Stimulated activated naive CD8-positive, alpha-beta T cell treated with anti-CD3 and anti-CD28 coated beads, Interleukin-15, amount 100 ng/mL, for 72 hours (primary cell): ENCODE results near the gene DCP1A.
"Not testable (repeated sequence)": the region's sequence is repeated elsewhere in the genome, so short reads cannot be mapped to it uniquely, and the experiment has no call there.

ENCODE experiments used
- ATAC-seq: fragments of 150-1000 bp; cut with Tn5 transposase; 2 replicates; pipeline ENCODE4 v1.10.0; 2021; ENCODE audit warnings: mild to moderate bottlenecking, moderate library complexity
- DNase-seq, 2 donors: peaks; one replicate each; pipeline ENCODE4 v3.0.0; 2021 to 2022
- H3K27ac Mint-ChIP-seq, 2 donors: one replicate each; pipeline ENCODE4 v1.8.0; 2022; ENCODE audit warnings: mild to moderate bottlenecking in 2 of 2, mixed read lengths in 2 of 2, moderate library complexity in 2 of 2
- H3K27me3 Mint-ChIP-seq: one replicate; pipeline ENCODE4 v1.8.0; 2022; ENCODE audit warnings: mixed read lengths
- H3K4me1 Mint-ChIP-seq: one replicate; pipeline ENCODE4 v1.8.0; 2022; ENCODE audit warnings: mild to moderate bottlenecking, mixed read lengths
- H3K4me3 Mint-ChIP-seq, 2 donors: one replicate each; pipeline ENCODE4 v1.8.0; 2022; ENCODE audit warnings: mild to moderate bottlenecking in 2 of 2, mixed read lengths in 2 of 2, moderate library complexity in 1 of 2
- H3K9me3 Mint-ChIP-seq, 2 donors: one replicate each; pipeline ENCODE4 v1.8.0; 2022; ENCODE audit warnings: mixed read lengths in 2 of 2

Gene DCP1A

DNA sequence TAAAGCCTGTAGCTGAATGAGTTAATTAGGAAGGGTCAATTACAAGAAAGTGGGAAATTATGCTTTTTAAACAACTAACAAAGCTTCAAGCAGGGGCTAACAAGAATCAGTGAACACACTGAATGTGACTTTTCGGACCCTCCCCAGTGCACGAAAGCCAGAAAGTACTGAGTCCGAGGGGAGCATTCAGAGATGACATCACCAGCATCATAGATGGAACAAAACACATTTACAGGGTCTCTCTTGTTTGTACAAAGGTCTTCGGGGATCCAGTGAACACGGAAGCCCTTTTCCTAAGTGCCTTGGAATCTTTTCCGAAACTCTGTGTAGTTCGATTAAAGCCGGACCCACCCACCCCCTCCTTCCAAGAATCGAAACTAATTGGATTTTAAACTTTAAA, 829 bp downstream of the DCP1A start:
- Mint-ChIP-seq H3K27ac (peak overlapping the region; percentile 97 to 98), H3K27me3 (no peaks in the 10 kb centered on the region), H3K4me1 (peaks cover 36% of the 10 kb centered on the region), H3K4me3 (peak overlapping the region; percentile 99 to 100), H3K9me3 (no peaks in the 10 kb centered on the region)
- DNase-seq (no peak), ATAC-seq (no peak)

DNA sequence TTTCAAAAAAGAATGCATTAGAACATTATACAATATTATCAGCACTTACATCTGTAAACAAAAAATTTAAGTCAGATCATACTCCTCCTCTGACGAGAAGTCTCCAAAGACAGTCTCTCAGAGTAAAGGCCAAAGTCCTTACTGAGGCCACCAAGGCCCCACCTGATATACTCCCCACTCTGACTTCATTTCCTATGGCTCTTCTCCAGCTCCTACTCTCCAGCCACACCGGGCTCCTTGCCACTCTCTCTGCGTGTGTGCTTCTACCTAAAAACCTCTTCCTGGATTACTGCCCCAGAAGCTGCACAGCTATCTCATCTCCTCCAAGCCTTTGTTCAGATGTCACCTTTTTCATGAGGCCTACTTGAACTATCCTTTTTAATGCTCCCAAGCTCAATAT, 5.0 kb downstream of the DCP1A start:
- ATAC-seq: no peak
- Mint-ChIP-seq H3K4me1 (peaks cover 37% of the 10 kb centered on the region), H3K27ac (no peak overlapping the region), H3K9me3 (no peaks in the 10 kb centered on the region), H3K4me3 (no peak overlapping the region), H3K27me3 (no peaks in the 10 kb centered on the region)
- DNase-seq: no peak

DNA sequence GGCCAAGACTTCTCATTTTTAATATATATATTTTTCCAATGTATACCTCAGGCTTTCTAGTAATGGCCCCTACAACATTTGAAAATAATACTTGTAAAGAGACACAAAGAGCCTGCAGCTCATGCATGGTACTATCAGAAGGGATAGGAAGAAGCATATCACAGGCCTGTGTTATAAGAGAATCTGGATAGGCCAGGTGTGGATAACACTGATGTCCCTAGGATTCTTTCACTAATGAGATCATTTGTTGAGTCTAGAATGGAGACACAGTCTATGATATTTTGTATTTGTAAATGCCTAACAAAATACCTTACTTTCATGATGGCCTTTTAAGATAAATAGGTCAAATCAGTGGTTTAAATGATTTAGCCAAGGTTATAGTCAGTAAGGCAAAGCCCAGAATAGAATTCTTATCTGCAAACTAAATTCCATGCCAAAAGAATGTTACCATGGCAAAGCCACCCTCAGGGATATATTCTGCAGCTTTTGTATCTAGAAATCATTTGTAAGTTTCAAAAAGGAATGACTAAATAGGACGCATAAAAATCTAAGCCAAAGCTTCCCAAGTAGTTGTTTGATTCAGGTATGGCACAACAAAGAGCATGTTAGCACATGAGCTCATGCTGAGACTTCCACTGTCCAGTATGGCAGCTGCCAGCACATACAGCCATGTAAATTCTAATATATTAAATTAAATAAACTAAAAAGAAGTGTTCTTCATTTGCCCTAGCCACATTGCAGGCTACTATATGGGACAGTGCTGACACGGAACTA, 10.0 kb downstream of the DCP1A start:
- ATAC-seq (no peak), DNase-seq (no peak)
- Mint-ChIP-seq H3K4me3 (no peak overlapping the region), H3K27ac (no peak overlapping the region), H3K4me1 (peaks cover 10% of the 10 kb centered on the region), H3K9me3 (no peaks in the 10 kb centered on the region), H3K27me3 (no peaks in the 10 kb centered on the region)

DNA sequence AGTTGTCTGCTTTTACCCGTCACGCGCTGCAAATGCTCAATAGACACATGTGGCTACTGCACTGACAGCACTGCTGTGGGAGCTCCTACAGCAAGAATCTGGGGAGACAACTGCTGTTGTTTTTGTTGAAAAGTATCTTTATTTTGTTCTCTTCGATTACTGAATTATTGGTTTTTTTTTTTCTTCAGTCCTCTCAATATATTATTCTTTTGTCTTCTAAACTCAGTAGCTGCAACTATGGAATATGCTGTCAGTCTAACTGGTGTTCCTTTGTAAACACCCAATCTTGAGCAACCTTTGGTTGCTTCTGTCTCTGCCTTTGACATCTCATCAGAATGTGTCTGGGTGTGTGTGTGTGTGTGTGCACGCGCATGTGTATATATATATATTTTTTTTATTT, 12.6 kb downstream of the DCP1A start:
- H3K9me3 Mint-ChIP-seq: no peaks in the 10 kb centered on the region
- no peak overlapping the region for H3K4me3 Mint-ChIP-seq
- no peak overlapping the region for H3K27ac Mint-ChIP-seq
- H3K4me1 Mint-ChIP-seq: peaks cover 6% of the 10 kb centered on the region
- H3K27me3 Mint-ChIP-seq: no peaks in the 10 kb centered on the region
- DNase-seq (no peak), ATAC-seq (no peak)

DNA sequence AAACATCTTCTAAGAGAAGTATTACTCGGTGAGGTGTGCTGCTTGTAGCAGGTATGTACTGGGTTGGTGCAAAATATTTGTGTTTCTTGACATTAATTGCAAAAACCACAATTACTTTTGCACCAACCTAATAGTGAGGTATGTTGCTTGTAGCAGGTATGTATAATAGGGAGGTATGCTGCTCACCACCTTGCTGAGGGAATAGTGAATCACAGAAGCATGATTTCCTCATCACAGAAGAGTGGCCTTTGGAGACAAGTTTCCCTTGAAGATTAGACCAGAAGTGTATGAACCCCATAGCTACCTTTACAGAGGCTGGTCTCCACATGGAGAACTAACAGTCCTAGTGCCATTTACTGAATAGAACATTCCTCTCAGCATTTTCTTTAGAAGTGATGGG, 15.5 kb downstream of the DCP1A start:
- ATAC-seq: no peak
- Mint-ChIP-seq H3K4me1 (peaks cover 16% of the 10 kb centered on the region), H3K27ac (no peak overlapping the region), H3K9me3 (no peaks in the 10 kb centered on the region), H3K27me3 (no peaks in the 10 kb centered on the region), H3K4me3 (no peak overlapping the region)
- no peak for DNase-seq

DNA sequence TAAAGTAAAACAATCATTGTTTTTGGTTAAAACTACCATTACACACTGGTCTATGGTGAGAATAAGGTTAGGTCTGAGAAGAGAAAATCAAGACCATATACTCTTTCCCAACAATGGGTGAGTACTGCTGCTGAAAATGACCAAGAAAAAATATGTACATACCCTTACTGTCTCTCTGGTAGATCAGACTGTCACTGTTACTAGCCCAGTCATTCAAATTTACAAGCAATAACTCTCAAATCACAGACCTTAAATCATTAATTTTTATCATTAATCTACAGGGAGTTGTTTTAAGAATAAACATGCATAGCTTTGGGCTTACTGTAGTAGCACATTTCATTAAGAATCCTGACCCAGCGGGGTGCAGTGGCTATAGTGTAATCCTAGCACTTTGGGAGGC, 17.4 kb downstream of the DCP1A start:
- H3K27ac Mint-ChIP-seq: no peak overlapping the region

DNA sequence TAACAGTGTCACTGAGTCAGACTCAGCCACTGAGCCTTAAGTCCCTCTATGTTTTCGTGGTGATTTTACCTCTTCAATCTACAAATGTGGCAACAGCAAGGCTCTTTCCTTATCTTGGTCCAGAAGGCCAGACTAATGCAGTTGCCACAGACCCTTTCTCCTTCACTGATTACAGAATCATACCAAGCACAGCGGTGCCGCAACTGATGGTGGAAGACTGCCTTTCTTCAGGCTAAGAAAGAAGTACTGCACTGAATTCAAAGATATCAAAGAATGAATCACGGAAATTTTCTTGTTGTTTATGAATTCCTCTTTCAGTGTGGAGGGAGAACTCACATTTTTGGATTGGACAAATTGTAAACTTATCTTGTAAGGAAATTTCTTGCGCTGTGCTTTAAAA, 18.6 kb downstream of the DCP1A start:
- DNase-seq (no peak), ATAC-seq (no peak)
- H3K4me1 Mint-ChIP-seq: peaks cover 16% of the 10 kb centered on the region
- H3K27ac Mint-ChIP-seq: no peak overlapping the region
- H3K9me3 Mint-ChIP-seq: no peaks in the 10 kb centered on the region
- no peaks in the 10 kb centered on the region for H3K27me3 Mint-ChIP-seq
- no peak overlapping the region for H3K4me3 Mint-ChIP-seq

More for the DNA sequence above, 17.4 kb downstream of the DCP1A start:
- H3K4me1 Mint-ChIP-seq: peaks cover 16% of the 10 kb centered on the region
- DNase-seq (no peak), ATAC-seq (no peak)
- no peaks in the 10 kb centered on the region for H3K9me3 Mint-ChIP-seq
- H3K4me3 Mint-ChIP-seq: no peak overlapping the region
- no peaks in the 10 kb centered on the region for H3K27me3 Mint-ChIP-seq

DNA sequence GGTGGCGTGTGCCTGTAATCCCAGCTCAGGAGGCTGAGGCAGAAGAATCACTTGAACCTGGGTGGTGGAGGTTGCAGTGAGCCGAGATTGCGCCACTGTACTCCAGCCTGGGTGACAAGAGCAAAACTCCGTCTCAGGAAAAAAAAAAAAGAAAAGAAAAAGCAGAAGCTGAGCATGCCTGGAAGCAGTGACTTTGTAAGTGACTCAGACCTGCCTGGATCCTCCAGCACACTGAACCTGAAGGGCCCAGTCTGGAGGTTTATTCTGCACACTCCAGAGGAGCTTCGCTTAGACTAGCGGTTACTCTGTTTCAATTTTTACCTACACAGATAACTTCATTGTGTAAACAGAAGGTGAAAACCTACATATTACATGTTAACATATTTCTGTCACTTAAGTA, 19.4 kb downstream of the DCP1A start:
- not testable (repeated sequence) for DNase-seq, H3K9me3 Mint-ChIP-seq, ATAC-seq, H3K27me3 Mint-ChIP-seq, H3K4me3 Mint-ChIP-seq, H3K27ac Mint-ChIP-seq
- peaks cover 16% of the 10 kb centered on the region for H3K4me1 Mint-ChIP-seq

DNA sequence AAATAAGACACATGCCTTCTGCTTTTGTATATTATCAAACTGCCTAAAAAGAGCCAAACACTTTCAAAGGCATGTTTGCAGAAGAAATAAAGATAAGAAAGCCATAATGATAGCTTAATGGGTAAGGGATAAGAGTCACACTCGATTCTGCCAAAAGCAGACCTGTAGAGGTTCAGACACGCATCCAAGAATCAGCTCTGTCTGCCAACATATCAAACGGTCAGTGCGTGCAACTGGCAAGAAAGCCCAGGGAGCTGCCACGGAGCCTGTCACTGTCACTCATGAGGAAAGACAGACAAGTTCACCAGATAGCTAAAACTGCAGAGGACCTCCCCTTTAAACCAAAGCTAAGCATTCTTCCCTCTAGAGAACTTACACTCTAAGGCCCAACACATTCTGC, 23.2 kb downstream of the DCP1A start:
- no peak for ATAC-seq
- H3K4me3 Mint-ChIP-seq: no peak overlapping the region
- H3K9me3 Mint-ChIP-seq: no peaks in the 10 kb centered on the region
- H3K27me3 Mint-ChIP-seq: no peaks in the 10 kb centered on the region
- peaks cover 14% of the 10 kb centered on the region for H3K4me1 Mint-ChIP-seq
- no peak overlapping the region for H3K27ac Mint-ChIP-seq
- DNase-seq: no peak

DNA sequence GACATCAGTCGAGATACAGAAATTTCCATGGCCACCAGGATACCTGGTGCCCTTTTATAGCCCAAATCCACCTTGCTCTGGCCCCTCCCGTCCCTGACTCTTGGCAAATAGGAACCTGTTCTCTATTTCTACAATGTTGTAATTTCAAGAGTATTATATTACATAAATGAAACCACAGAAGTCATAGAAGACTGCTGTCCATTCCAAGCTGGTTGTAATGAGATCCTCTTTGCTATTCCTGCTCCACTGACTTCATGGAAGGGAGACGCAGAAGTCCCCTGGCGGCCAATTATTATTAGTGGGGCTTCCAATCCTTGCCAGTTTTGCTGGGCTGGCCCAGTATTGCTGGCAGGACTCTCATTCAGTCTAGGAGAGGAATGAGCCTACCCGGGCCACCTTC, 26.6 kb downstream of the DCP1A start:
- H3K27me3 Mint-ChIP-seq: no peaks in the 10 kb centered on the region
- no peak overlapping the region for H3K27ac Mint-ChIP-seq
- DNase-seq: no peak

DNA sequence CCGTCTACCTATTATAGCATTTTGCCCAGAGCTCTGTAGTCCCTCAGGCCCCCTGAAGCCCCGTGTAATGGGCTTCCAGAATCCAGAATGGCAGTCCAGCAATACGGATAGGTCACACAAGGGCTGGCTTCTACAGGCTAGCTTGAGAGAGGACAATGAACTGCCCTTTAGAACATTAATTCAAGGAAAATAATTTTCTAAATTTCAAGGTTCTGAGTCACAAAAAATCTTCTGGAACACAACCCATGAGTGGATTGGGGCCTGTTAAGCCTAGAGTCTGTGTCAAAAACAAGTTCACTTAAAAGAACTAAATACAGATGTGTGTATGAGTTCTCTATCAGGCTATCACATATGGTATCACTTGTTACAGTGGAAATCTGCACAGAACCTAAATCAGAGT, 28.8 kb downstream of the DCP1A start:
- peaks cover 8% of the 10 kb centered on the region for H3K4me1 Mint-ChIP-seq
- H3K27ac Mint-ChIP-seq: no peak overlapping the region
- H3K9me3 Mint-ChIP-seq: no peaks in the 10 kb centered on the region
- no peak for DNase-seq
- no peak overlapping the region for H3K4me3 Mint-ChIP-seq
- no peaks in the 10 kb centered on the region for H3K27me3 Mint-ChIP-seq
- ATAC-seq: no peak

More for the DNA sequence above, 26.6 kb downstream of the DCP1A start:
- Mint-ChIP-seq H3K9me3 (no peaks in the 10 kb centered on the region), H3K4me3 (no peak overlapping the region), H3K4me1 (peaks cover 8% of the 10 kb centered on the region)
- no peak for ATAC-seq

DNA sequence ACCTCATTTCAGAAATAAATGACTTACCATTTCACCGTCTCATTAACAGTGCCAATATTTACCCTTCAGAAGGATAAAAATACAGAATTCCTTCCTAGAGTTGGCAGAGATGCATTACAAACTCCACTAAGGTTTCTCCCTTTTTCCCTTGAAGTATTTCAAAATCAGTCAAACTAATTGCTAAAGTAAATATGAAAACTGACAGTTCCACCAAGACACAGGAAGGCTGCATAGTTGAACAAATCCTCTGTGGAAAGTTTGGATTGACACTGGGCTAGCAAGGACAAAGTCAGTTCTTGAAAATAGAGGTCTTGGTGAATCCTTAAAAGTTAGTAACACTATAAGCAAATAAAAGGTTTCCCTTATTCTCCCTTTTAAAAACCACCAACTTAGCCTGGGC, 34.5 kb downstream of the DCP1A start:
- H3K27me3 Mint-ChIP-seq: no peaks in the 10 kb centered on the region
- ATAC-seq (no peak), DNase-seq (no peak)
- H3K4me3 Mint-ChIP-seq: no peak overlapping the region
- H3K4me1 Mint-ChIP-seq: no peaks in the 10 kb centered on the region
- H3K9me3 Mint-ChIP-seq: no peaks in the 10 kb centered on the region
- H3K27ac Mint-ChIP-seq: peak overlapping the region in 1 of 2 donors; percentile 31

DNA sequence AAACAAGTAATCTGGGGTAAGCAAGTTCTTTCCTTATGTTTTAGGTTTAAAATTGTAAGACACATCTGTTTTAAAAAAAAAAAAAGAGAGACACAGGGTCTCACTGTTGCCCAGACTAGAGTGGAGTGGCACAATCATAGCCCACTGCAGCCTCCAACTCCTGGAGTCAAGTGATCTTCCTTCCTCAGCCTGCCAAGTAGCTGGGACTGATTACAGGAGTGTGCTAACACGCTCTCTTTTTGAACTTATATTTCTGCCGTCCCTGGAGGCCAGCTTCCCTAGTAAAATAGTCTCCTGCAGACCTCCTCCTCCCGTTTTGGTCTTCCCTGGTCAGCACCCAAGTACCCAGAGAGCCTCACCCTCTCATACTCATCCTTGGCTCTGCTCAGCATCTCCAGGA, 35.5 kb downstream of the DCP1A start:
- Mint-ChIP-seq H3K27ac (no peak overlapping the region), H3K4me1 (no peaks in the 10 kb centered on the region), H3K4me3 (no peak overlapping the region), H3K9me3 (no peaks in the 10 kb centered on the region), H3K27me3 (no peaks in the 10 kb centered on the region)
- ATAC-seq (no peak), DNase-seq (no peak)

DNA sequence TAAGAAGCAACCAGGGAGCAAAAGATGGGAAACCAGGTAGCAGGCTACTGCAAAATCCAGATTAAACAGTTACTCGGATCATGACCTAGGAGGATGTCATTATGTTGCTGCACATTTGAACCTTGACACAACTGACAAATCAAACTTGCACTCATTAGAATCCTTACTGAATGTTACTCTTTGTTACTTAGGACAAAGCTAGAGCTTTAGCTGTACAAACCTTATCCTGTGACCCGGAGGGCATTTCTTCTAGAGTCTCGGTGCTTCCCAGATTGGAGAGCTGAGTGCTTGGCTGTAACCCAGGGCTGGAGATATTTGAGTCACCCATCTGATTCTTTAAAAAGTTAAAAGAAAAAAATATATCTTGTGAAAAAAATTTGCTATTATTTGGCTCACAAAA, 43.4 kb downstream of the DCP1A start:
- ATAC-seq (no peak), DNase-seq (no peak)
- no peaks in the 10 kb centered on the region for H3K9me3 Mint-ChIP-seq
- H3K27ac Mint-ChIP-seq: no peak overlapping the region
- H3K4me3 Mint-ChIP-seq: no peak overlapping the region
- H3K4me1 Mint-ChIP-seq: peaks cover 7% of the 10 kb centered on the region
- H3K27me3 Mint-ChIP-seq: no peaks in the 10 kb centered on the region

DNA sequence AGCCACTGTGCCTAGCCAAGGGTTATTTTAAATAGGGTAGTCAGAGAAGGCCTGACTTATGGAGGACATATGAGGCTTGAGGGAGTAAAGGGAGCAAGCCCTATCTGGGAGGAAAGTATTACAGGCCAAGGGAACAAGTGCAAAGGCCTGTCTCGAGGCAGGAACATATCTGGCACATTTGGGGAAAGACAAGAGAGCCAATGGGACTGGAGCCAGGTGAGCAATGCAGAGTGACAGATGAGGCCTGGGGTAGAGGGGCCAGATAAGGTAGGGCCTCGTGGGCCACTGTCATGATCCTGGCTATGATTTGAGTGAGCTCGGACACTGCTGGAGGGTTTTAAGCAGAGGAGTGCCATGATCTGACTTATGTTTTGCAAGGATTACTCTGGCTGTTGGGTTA, 43.8 kb downstream of the DCP1A start:
- Mint-ChIP-seq H3K27me3 (no peaks in the 10 kb centered on the region), H3K27ac (no peak overlapping the region), H3K9me3 (no peaks in the 10 kb centered on the region), H3K4me1 (peaks cover 7% of the 10 kb centered on the region), H3K4me3 (no peak overlapping the region)
- DNase-seq (no peak), ATAC-seq (no peak)

DNA sequence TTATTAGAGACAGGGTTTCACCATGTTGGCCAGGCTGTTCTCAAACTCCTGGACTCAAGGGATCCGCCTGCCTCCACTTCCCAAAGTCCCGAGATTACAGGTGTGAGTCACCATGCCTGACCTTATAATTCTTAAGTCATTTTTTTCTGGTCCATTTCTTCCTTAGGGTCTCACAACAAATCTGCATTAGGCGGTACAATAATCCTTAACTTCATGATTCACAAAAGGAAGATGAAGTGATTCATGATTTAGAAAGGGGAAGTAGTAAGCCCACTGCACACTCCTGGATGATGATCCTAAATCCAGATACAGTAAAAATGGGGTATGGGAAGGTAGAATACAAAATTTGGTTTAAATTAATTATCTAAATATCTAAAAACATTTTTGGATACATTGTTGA, 46.5 kb downstream of the DCP1A start:
- Mint-ChIP-seq H3K9me3 (no peaks in the 10 kb centered on the region), H3K27ac (peak overlapping the region in 1 of 2 donors; percentile 38), H3K27me3 (no peaks in the 10 kb centered on the region), H3K4me1 (peaks cover 7% of the 10 kb centered on the region), H3K4me3 (no peak overlapping the region)
- ATAC-seq: no peak
- no peak for DNase-seq

DNA sequence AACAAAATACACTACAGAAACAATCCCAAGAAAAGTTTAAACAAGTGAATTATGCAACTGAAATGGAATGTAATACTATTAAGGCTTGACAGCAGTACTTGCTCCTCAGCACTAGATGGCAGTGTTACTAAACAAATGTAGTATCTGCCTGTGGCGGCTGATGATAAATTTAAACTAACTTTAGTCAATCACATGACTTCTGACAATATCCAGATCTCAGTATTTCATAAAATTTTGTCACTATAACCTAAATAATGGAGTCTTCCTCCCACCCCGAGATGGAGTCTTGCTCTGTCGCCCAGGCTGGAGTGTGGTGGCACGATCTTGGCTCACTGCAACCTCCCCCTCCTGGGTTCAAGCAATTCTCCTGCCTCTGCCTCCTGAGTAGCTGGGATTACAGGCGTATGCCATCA, 47.7 kb downstream of the DCP1A start:
- H3K4me3 Mint-ChIP-seq, H3K27me3 Mint-ChIP-seq, DNase-seq, H3K4me1 Mint-ChIP-seq, H3K9me3 Mint-ChIP-seq: not testable (repeated sequence)
- H3K27ac Mint-ChIP-seq: peak overlapping the region in 1 of 2 donors; percentile 33
- peak; percentile 69 for ATAC-seq
